Gastrocnemius medialis (tissue), 4 donors: Measurements from ENCODE around the gene NFKBIE. TPM values are rescaled to one million over a fixed set of nuclear protein-coding genes. Genes with fewer than 3 reads are reported as not detected.

Experiments used
- ATAC-seq, 2 donors: fragments of 150-250 bp; one replicate each; pipeline ENCODE4 v1.9.1; 2016
- DNase-seq, 2 donors: peaks; one replicate each; pipeline ENCODE4 v3.0.0-alpha.2; 2019
- H3K27ac ChIP-seq, 4 donors: fragments of 200-600 bp; sonication (generic); 1 replicate in 1 of 4; 2 replicates in 3 of 4; pipeline ENCODE4 v1.5.1; 2016 to 2018; ENCODE audit warnings: mild to moderate bottlenecking in 2 of 4, moderate library complexity in 1 of 4
- H3K27me3 ChIP-seq, 3 donors: fragments of 200-600 bp; sonication (generic) in 2 of 3; 1 replicate in 1 of 3; 2 replicates in 2 of 3; pipeline versions ENCODE4 v1.5.1 to v1.6.0; 2016 to 2019; ENCODE audit warnings: mild to moderate bottlenecking in 1 of 3, moderate library complexity in 1 of 3
- H3K36me3 ChIP-seq, 2 donors: fragments of 200-600 bp; sonication (generic) in 1 of 2; one replicate each; pipeline ENCODE4 v1.5.1; 2017 to 2018
- H3K4me1 ChIP-seq, 2 donors: fragments of 200-600 bp; sonication (generic) in 1 of 2; one replicate each; pipeline ENCODE4 v1.5.1; 2016 to 2017; ENCODE audit warnings: mild to moderate bottlenecking in 2 of 2
- H3K4me3 ChIP-seq, 4 donors: fragments of 200-600 bp; sonication (generic) in 3 of 4; 1 replicate in 1 of 4; 2 replicates in 3 of 4; pipeline ENCODE4 v1.5.1; 2016 to 2019; ENCODE audit warnings: mild to moderate bottlenecking in 2 of 4
- H3K9me3 ChIP-seq, 3 donors: fragments of 200-600 bp; sonication (generic) in 2 of 3; 1 replicate in 1 of 3; 2 replicates in 2 of 3; pipeline ENCODE4 v1.5.1; 2016 to 2019
- POLR2A ChIP-seq, 2 donors: fragments of 450-650 bp; IDR thresholded peaks; one replicate each; pipeline ENCODE4 v1.6.1; 2017; ENCODE audit warnings: antibody characterized with exemption in 2 of 2, mild to moderate bottlenecking in 2 of 2, moderate library complexity in 2 of 2
- in situ Hi-C, 4 donors: fragments of 200-750 bp; cut with MboI; loops; one replicate each; pipeline versions ENCODE4 v1.15.0 to v1.8.0; 2017; ENCODE audit warnings: low sequenced_read_pairs in 4 of 4
- intact Hi-C: fragments of 100-400 bp; cut with DNase I; formaldehyde crosslinking; loops from one replicate; pipeline ENCODE4 v1.15.1; 2023; ENCODE audit warnings: low total_unique reads
- microRNA counts, 2 donors: library from miRNA; unstranded; fragments of <30 nt; microRNA quantifications; one replicate each; lab custom pipeline; 2016
- total RNA-seq, 4 donors: library from RNA; depleted of rRNA; stranded (reverse); fragments of >200 nt; gene quantifications; one replicate each; pipeline versions ENCODE4 v1.1.0 to v1.2.3, GENCODE V29; 2016
- TF ChIP-seq, protein P1 (sequence below), 5 experiments: fragments of 450-650 bp in 3 of 5; fragments of 200-600 bp in 2 of 5; sonication (generic) in 2 of 5; IDR thresholded peaks in 4 of 5; conservative IDR thresholded peaks in 1 of 5; 1 replicate in 4 of 5; 2 replicates in 1 of 5; pipeline ENCODE4 v1.5.1; 2016 to 2019; ENCODE audit warnings: antibody characterized with exemption in 5 of 5, mild to moderate bottlenecking in 3 of 5, moderate library complexity in 3 of 5

Gene NFKBIE
- total RNA-seq, 4 donors from 2014 or later, result 4.1 to 11.1 (median 10.0) TPM

DNA sequence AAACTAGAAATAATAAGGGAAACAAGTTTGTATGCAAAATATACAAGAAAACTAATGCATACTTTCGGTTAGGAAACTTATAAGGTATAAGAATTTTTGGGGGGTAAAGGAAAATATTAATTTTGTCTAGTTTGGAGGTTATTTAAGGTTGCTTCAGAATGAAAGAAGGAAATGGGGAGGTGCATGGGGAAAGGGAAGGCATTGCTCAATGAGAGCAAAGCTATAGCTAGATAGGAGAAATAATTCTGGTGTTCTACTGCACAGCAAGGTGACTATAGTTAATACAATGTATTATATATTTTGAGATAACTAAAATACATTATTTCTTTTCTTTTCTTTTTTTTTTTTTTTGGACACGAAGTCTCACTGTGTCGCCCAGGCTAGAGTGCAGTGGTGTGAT, 54.1 kb downstream of the NFKBIE start:
- DNase-seq (no peak), ATAC-seq (no peak)
- Histone ChIP-seq H3K4me3 (no peak overlapping the region), H3K36me3 (no peaks in the 10 kb centered on the region), H3K27me3 (no peaks in the 10 kb centered on the region), H3K4me1 (peaks cover 0 to 4% of the 10 kb centered on the region in 2 donors), H3K9me3 (no peaks in the 10 kb centered on the region), H3K27ac (no peak overlapping the region)
- intact Hi-C loops (no loop called here), in situ Hi-C loops (no loop called here)
- TF ChIP-seq POLR2A (IDR thresholded peaks at IDR 0.05), result no peak
- TF ChIP-seq, protein P1, sequence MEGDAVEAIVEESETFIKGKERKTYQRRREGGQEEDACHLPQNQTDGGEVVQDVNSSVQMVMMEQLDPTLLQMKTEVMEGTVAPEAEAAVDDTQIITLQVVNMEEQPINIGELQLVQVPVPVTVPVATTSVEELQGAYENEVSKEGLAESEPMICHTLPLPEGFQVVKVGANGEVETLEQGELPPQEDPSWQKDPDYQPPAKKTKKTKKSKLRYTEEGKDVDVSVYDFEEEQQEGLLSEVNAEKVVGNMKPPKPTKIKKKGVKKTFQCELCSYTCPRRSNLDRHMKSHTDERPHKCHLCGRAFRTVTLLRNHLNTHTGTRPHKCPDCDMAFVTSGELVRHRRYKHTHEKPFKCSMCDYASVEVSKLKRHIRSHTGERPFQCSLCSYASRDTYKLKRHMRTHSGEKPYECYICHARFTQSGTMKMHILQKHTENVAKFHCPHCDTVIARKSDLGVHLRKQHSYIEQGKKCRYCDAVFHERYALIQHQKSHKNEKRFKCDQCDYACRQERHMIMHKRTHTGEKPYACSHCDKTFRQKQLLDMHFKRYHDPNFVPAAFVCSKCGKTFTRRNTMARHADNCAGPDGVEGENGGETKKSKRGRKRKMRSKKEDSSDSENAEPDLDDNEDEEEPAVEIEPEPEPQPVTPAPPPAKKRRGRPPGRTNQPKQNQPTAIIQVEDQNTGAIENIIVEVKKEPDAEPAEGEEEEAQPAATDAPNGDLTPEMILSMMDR (IDR thresholded peaks at IDR 0.05 in 4 of 5, conservative IDR thresholded peaks at IDR 0.05 in 1 of 5), result no peak

MicroRNAs within 50 kb of the gene (microRNA counts, 767-probe panel; counts per million panel counts)
- microRNA hsa-miR-4647 (lab: Ali Mortazavi, UCI), result 356 to 448 counts per million in 2 donors

Other genes with a start within 250 kb of the NFKBIE start
- 100 to 1,000 TPM; 100 to 180 (median 152) TPM for gene MRPL14, start 138.1 kb downstream of the NFKBIE start, total RNA-seq
- 10 to 100 TPM; 27.2 to 71.9 (median 43.7) TPM for gene TMEM63B, start 138.0 kb downstream of the NFKBIE start, total RNA-seq
- gene CAPN11, start 106.7 kb downstream of the NFKBIE start, total RNA-seq, result under 1 TPM in 1 of 4 donors, not detected in 3; 0.42 TPM
- gene MYMX, start 48.6 kb downstream of the NFKBIE start, total RNA-seq, result not detected
- gene SLC29A1, start 42.0 kb downstream of the NFKBIE start, total RNA-seq, result 10 to 100 TPM; 18.3 to 95.5 (median 40.8) TPM
- gene HSP90AB1, start 18.4 kb downstream of the NFKBIE start, total RNA-seq, result 1,000 to 10,000 TPM in 2 of 4 donors, 100 to 1,000 TPM in 2; 878 to 1,576 (median 1,106) TPM
- 10 to 100 TPM; 14.9 to 35.9 (median 21.4) TPM for gene SLC35B2, start 8.0 kb downstream of the NFKBIE start, total RNA-seq
- under 1 TPM in 1 of 4 donors, not detected in 3; 0.11 TPM for gene TMEM151B, start 4.9 kb upstream of the NFKBIE start, total RNA-seq
- 1 to 10 TPM; 3.9 to 6.3 (median 4.5) TPM for gene AARS2, start 47.8 kb upstream of the NFKBIE start, total RNA-seq
- not detected for gene SPATS1, start 77.1 kb upstream of the NFKBIE start, total RNA-seq
- gene CDC5L, start 122.2 kb upstream of the NFKBIE start, total RNA-seq, result 10 to 100 TPM; 26.3 to 30.3 (median 27.7) TPM